ENCODE results near the gene SCNN1A.

Gene SCNN1A

DNA sequence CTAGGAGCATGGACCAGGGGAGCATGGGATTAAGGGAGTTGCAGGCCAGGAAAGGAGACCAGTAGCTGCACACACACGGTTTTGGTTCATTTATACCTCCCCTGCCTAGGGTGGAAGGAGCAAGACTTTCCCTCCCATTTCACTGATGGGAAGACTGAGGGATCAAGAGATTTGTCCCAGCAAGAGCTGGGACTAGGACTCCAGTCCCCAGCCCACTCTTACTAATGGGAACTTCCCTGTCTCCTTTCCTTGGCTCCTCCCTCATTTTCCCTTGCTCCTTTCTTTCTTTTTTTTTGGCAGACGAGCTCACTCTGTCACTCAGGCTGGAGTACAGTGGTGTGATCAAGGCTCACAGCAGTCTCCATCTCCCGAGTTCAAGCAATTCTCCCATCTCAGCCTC lies 13.0 kb downstream of the SCNN1A start:
- Histone ChIP-seq H3K9ac (ENCODE audit: low read depth, low read length) (no peak overlapping the region), H3K36me3 (ENCODE audit: insufficient read depth, low read depth, low read length) (peaks cover 44% of the 10 kb centered on the region), H3K27ac (ENCODE audit: low read length) (no peak overlapping the region), H3K9me3 (ENCODE audit: insufficient read depth, low read depth, low read length) (no peaks in the 10 kb centered on the region), H3K4me1 (ENCODE audit: insufficient read depth, low read length) (no peaks in the 10 kb centered on the region), H3K27me3 (ENCODE audit: insufficient read depth, low read length) (no peaks in the 10 kb centered on the region), H3K4me3 (ENCODE audit: low read length) (no peak overlapping the region)

DNA sequence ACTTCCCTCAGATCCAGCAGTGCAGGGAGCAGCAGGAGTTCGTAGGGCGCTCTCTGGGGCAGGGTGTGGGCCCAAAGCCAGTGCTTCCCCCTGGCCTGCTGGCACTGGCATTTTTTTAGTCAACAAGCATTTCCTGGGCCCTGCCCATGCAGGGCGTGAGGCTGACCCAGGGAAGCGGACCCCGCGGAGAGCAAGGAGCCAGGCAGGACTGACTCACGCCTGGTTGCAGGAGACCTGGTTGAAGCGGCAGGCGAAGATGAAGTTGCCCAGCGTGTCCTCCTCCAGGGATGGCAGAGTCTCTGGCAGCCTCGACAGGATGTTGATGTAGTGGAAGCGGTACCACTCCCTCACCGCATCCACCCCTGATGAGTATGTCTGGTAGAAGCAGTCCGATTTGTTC lies 13.5 kb downstream of the SCNN1A start:
- H3K4me1 ChIP-seq (ENCODE audit: insufficient read depth, low read length), result no peaks in the 10 kb centered on the region
- no peaks in the 10 kb centered on the region for H3K27me3 ChIP-seq (ENCODE audit: insufficient read depth, low read length)
- no peak overlapping the region for H3K9ac ChIP-seq (ENCODE audit: low read depth, low read length)
- no peaks in the 10 kb centered on the region for H3K9me3 ChIP-seq (ENCODE audit: insufficient read depth, low read depth, low read length)
- peaks cover 38% of the 10 kb centered on the region for H3K36me3 ChIP-seq (ENCODE audit: insufficient read depth, low read depth, low read length)
- no peak overlapping the region for H3K27ac ChIP-seq (ENCODE audit: low read length)
- no peak overlapping the region for H3K4me3 ChIP-seq (ENCODE audit: low read length)

DNA sequence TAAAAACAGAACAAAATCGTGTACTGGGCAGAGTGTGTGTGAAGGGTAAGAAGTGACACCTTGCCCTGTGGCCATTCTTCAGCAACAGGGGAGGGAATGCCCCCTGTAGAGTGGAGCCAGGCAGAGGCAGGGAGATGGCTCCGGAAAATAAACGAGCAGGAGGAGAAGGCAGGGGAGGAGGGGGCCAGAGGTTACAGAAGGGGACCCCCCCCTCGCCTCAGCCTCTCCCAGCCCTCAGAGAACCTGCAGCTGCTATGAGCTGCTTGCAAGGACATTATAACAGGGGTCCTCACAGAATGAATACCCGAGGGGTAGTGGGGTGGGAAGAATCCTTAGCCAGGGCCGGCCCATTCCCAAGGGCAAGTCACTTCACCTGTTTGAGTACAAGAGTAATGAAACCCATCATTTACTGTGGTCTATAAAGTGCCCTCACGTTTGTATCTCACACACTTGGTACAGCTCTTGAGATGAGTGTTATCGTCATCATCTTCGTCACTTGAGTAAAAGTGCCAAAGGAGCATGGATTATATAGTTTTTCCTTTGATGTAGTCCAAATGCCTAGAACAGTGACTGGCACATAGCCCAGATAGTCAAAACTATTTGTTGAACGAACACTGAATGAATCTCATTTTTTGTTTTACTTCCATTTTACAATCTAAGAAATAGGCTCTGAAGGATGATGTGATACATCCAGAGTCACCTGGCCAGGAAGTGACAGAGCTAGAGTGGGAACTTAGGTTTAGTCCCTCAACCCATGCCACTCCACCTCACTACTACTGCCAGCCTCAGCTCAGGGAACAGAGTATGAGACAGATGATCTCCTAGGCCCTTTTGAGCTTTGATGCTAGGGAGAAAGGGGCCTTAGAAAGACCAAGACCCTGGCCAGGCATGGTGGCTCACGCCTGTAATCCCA lies 14.5 kb downstream of the SCNN1A start:
- H3K27ac ChIP-seq (ENCODE audit: low read length), result no peak overlapping the region
- H3K4me3 ChIP-seq (ENCODE audit: low read length), result no peak overlapping the region

DNA sequence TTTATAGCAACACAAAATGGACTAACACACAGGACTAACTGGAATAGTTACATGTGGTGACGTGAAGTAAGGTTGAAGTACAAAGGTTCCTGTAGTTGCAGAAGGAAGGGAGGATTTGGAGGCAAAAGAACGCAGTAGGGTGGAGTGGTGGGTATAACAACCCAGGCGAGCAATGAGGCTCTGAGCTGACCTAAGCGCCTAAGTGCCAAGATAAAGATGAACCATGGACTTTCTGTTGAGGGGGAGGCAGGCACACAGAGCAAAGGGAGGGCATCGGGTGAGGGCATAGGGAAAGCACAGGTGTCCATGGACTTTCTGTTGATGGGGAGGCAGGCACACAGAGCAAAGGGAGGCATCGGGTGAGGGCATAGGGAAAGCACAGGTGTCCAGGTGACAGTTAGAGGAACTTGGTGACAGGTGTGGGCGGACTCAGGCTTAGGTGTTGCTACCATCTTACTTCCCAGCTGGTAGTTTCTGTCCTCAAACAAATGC lies 15.2 kb downstream of the SCNN1A start:
- no peaks in the 10 kb centered on the region for H3K27me3 ChIP-seq (ENCODE audit: insufficient read depth, low read length)
- H3K27ac ChIP-seq (ENCODE audit: low read length), result no peak overlapping the region
- H3K4me1 ChIP-seq (ENCODE audit: insufficient read depth, low read length), result no peaks in the 10 kb centered on the region
- H3K9ac ChIP-seq (ENCODE audit: low read depth, low read length), result no peak overlapping the region
- peaks cover 46% of the 10 kb centered on the region for H3K36me3 ChIP-seq (ENCODE audit: insufficient read depth, low read depth, low read length)
- no peak overlapping the region for H3K4me3 ChIP-seq (ENCODE audit: low read length)
- H3K9me3 ChIP-seq (ENCODE audit: insufficient read depth, low read depth, low read length), result no peaks in the 10 kb centered on the region

More for the DNA sequence above, 14.5 kb downstream of the SCNN1A start:
- Histone ChIP-seq H3K36me3 (ENCODE audit: insufficient read depth, low read depth, low read length) (peaks cover 39% of the 10 kb centered on the region), H3K9ac (ENCODE audit: low read depth, low read length) (no peak overlapping the region), H3K27me3 (ENCODE audit: insufficient read depth, low read length) (no peaks in the 10 kb centered on the region), H3K9me3 (ENCODE audit: insufficient read depth, low read depth, low read length) (no peaks in the 10 kb centered on the region), H3K4me1 (ENCODE audit: insufficient read depth, low read length) (no peaks in the 10 kb centered on the region)

DNA sequence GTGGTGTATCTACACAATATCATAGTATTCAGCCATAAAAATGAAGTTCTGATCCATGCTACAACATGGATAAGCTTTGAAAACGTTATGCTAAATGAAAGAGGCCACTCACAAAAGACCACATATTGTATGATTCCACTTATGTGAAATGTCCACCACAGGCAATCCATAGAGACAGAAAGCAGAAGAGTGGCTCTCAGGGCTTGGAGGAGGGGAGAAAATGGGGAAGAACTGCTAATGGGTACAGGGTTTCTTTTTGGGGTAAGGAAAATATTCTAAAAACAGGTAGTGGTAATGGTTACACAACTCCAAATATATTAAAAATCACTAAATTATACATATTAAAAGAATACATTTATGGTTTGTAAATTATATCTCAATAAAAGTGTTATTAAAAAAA lies 16.5 kb downstream of the SCNN1A start:
- no peak overlapping the region for H3K27ac ChIP-seq (ENCODE audit: low read length)
- H3K9ac ChIP-seq (ENCODE audit: low read depth, low read length), result no peak overlapping the region
- no peaks in the 10 kb centered on the region for H3K9me3 ChIP-seq (ENCODE audit: insufficient read depth, low read depth, low read length)
- no peak overlapping the region for H3K4me3 ChIP-seq (ENCODE audit: low read length)
- H3K27me3 ChIP-seq (ENCODE audit: insufficient read depth, low read length), result no peaks in the 10 kb centered on the region
- H3K36me3 ChIP-seq (ENCODE audit: insufficient read depth, low read depth, low read length), result peaks cover 55% of the 10 kb centered on the region
- no peaks in the 10 kb centered on the region for H3K4me1 ChIP-seq (ENCODE audit: insufficient read depth, low read length)

DNA sequence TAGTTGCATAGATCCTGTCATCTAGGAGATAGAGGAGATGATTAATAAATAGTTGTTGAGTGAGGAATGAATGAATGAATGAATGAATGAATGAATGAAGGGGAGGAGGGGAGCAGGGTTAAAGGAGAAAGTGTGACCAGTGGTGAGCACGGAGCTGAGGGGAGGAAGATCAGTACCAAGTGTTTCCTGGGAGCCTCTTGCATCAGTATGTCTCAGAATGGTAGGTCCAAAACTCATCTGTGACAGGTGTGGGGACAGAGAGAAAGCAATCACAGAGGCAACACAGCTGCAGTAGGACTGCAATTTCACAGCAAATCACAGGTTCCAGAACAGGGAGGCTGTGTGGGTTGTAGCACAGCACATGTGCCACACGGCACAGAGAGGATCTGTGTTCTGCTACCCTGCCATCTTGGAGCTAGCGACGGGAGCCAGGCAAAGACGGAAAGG lies 19.0 kb downstream of the SCNN1A start:
- no peaks in the 10 kb centered on the region for H3K27me3 ChIP-seq (ENCODE audit: insufficient read depth, low read length)
- H3K4me3 ChIP-seq (ENCODE audit: low read length), result no peak overlapping the region
- H3K9me3 ChIP-seq (ENCODE audit: insufficient read depth, low read depth, low read length), result no peaks in the 10 kb centered on the region
- H3K9ac ChIP-seq (ENCODE audit: low read depth, low read length), result no peak overlapping the region
- no peaks in the 10 kb centered on the region for H3K4me1 ChIP-seq (ENCODE audit: insufficient read depth, low read length)
- H3K27ac ChIP-seq (ENCODE audit: low read length), result no peak overlapping the region
- peaks cover 46% of the 10 kb centered on the region for H3K36me3 ChIP-seq (ENCODE audit: insufficient read depth, low read depth, low read length)

DNA sequence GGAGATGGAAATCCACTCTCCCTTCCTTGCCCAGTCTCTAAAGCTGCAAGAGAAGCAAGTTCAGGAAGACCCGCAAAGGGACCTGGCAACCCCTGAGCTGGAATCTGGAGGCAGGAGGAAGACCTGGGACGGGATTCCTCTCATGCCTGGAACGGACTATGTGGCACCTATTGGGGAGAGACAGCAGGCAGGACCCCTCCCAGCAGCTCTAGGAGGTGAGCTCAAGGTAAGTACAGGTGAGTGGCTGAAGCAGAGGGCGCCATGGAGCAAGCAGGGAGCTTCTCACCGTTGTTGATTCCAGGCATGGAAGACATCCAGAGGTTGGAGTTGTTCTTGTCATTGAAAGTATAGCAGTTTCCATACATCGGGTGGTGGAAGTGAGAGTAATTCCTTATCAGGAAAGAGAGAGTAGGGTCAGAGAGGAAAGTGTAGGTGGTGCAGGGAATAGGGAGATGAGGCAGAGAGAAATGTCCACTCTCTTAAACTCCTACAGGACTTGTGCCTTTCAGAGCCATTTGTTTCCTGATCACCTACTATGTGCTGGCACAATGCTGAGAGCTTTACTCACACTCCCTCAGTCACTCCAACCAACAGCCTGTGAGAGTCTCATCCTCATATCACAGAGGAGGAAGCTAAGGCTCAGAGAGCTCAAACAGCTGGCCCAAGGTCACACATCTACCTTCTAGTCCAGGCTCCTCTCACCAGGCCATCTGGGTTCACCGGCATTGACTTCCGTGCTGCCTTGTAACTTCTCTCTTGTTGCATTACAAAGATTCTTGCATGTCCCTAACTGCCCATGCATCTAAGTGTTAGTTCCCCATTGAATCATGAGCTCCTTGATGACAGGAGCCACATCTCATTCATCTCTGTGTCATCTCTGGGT lies 19.6 kb downstream of the SCNN1A start:
- Histone ChIP-seq H3K4me3 (ENCODE audit: low read length) (no peak overlapping the region), H3K36me3 (ENCODE audit: insufficient read depth, low read depth, low read length) (peaks cover 43% of the 10 kb centered on the region), H3K9ac (ENCODE audit: low read depth, low read length) (no peak overlapping the region), H3K27ac (ENCODE audit: low read length) (no peak overlapping the region), H3K27me3 (ENCODE audit: insufficient read depth, low read length) (no peaks in the 10 kb centered on the region), H3K4me1 (ENCODE audit: insufficient read depth, low read length) (no peaks in the 10 kb centered on the region), H3K9me3 (ENCODE audit: insufficient read depth, low read depth, low read length) (no peaks in the 10 kb centered on the region)

DNA sequence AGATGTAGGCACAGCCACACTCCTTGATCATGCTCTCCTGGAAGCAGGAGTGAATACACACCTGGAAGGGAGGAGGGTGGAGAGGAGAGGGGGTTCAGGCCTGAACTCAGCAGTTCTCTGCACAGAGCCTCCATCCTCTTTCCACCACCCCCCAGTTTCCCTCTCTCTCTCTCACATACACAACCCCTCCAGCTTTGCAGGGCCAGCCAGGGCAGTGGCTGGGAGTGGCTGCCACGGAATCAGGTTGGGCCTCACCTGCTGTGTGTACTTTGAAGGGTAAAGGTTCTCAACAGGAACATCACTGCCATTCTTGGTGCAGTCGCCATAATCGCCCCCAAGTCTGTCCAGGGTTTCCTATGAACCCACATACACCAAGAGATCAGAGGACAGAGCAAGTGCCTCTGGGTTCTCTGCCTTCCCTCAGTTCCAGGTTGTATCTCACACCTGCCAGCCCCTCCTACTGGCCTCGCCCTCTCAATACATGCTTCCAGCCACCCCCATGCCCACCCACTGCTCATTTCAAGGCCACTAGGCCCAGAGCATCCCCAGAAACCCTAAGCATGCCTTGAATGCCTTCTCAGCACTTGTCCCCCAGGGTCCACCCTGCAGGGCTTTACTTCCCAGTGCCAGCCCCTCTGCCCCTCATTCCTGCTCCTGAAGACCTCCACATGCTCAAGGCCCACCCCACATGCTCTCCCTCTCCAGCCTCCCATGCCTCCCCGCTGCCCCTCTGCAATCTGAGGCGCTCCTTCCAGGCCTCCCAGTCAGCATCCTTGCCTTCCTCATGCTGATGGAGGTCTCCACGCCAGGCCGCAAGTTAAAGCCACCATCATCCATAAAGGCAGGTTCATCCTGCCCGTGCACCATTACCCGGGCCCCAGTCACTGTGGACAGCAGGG lies 20.6 kb downstream of the SCNN1A start:
- no peak overlapping the region for H3K9ac ChIP-seq (ENCODE audit: low read depth, low read length)
- no peaks in the 10 kb centered on the region for H3K9me3 ChIP-seq (ENCODE audit: insufficient read depth, low read depth, low read length)
- H3K4me1 ChIP-seq (ENCODE audit: insufficient read depth, low read length), result no peaks in the 10 kb centered on the region
- no peaks in the 10 kb centered on the region for H3K27me3 ChIP-seq (ENCODE audit: insufficient read depth, low read length)
- H3K4me3 ChIP-seq (ENCODE audit: low read length), result no peak overlapping the region
- H3K36me3 ChIP-seq (ENCODE audit: insufficient read depth, low read depth, low read length), result peaks cover 33% of the 10 kb centered on the region
- no peak overlapping the region for H3K27ac ChIP-seq (ENCODE audit: low read length)

DNA sequence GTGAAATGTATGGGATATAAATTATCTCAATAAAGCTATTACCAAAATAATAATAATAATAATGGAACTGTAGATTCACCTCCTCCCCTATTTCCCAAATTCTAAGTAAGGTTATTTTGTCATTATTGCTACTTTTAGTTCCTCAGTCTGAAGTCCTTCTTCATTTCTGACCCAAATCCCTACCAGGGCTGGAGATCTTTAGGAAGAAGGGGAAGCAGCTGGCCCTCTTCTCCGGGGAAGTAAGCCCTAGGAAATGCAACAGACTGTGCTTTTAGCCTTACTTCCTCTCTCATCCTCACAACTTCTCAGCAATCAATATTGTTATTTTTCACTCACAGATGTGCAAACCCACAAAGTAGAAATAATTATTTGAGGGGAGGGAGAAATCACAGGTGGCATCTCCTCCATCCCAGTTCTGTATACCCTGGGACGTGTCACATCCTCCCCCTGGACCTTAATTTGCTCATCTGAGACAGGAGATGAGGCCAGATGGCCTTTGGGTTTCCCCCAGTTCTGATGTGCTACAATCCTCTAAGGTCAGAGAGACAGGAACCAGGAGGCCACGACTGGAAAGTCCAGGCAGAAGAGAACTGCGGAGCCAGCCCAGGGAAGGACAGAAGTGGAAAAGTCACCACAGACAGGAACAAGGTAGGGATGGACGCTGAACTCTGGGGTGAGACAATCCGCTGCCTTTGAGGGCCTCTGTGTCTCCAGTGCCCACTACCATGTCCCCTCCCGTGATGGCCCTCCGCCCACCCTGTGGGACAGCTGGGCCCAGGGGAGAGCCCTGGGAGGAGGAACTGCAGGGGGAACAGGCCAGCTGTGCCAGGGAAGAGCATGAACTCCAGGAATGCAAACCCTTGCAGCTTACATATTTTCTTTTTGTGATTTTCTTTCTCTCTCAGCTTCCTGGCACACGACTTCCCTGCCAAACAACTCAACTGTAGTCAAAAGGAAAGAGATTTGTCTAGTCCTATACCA lies 22.9 kb downstream of the SCNN1A start:
- Histone ChIP-seq H3K4me1 (ENCODE audit: insufficient read depth, low read length) (no peaks in the 10 kb centered on the region), H3K27me3 (ENCODE audit: insufficient read depth, low read length) (no peaks in the 10 kb centered on the region), H3K27ac (ENCODE audit: low read length) (no peak overlapping the region), H3K4me3 (ENCODE audit: low read length) (no peak overlapping the region), H3K36me3 (ENCODE audit: insufficient read depth, low read depth, low read length) (peaks cover 45% of the 10 kb centered on the region), H3K9me3 (ENCODE audit: insufficient read depth, low read depth, low read length) (no peaks in the 10 kb centered on the region), H3K9ac (ENCODE audit: low read depth, low read length) (no peak overlapping the region)

DNA sequence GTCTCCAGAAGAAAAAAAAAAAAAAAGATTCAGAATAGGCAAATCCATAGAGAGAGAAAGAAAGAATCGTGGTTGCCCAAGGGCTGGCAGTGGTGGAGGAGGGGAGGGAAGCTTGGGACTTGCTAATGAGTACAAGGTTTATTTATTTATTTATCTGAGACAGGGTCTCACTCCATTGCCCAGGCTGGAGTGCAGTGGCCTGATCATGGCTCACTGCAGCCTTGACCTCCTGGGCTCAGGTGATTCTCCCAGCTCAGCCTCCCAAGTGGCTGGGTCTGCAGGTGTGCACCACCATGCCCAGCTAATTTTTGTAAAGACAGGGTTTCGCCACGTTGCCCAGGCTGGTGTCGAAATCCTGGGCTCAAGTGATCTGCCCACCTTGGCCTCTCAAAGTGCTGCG lies 23.7 kb downstream of the SCNN1A start:
- peaks cover 53% of the 10 kb centered on the region for H3K36me3 ChIP-seq (ENCODE audit: insufficient read depth, low read depth, low read length)

More for the DNA sequence above, 23.7 kb downstream of the SCNN1A start:
- Histone ChIP-seq H3K9ac (ENCODE audit: low read depth, low read length) (no peak overlapping the region), H3K4me1 (ENCODE audit: insufficient read depth, low read length) (no peaks in the 10 kb centered on the region), H3K27me3 (ENCODE audit: insufficient read depth, low read length) (no peaks in the 10 kb centered on the region), H3K27ac (ENCODE audit: low read length) (no peak overlapping the region), H3K9me3 (ENCODE audit: insufficient read depth, low read depth, low read length) (no peaks in the 10 kb centered on the region), H3K4me3 (ENCODE audit: low read length) (no peak overlapping the region)

All from iPS-20b (cell line).